IPS DF 4.7 (cell line): ENCODE data around the gene GPC4.
"Not testable (repeated sequence)": the region's sequence is repeated elsewhere in the genome, so short reads cannot be mapped to it uniquely, and the experiment has no call there.

Experiments
- DNase-seq: peaks from one replicate; pipeline ENCODE4 v3.0.0-alpha.2; 2013; ENCODE audit warnings: low spot score; ENCODE audit errors: extremely low read depth

The GPC4 gene

DNA sequence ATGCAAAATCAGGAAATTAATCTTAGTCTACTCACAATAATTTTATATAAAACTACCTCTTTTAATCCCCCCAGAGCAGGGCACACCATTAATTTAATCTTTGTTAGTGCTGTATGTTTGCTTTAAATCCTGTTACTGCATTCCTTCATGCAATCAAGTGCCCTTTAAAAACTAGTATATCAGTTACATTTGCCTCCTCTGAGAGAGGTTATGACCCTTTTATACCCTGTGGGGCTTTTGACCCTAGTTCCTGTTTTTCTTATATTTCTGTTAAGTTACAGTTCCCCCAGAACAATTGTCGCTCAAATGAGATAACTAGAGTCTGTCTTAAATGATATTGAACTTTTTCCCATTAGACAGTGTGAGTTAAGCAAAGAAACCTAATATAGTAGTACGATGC is 46.2 kb downstream of the GPC4 start:
- no peak for DNase-seq

DNA sequence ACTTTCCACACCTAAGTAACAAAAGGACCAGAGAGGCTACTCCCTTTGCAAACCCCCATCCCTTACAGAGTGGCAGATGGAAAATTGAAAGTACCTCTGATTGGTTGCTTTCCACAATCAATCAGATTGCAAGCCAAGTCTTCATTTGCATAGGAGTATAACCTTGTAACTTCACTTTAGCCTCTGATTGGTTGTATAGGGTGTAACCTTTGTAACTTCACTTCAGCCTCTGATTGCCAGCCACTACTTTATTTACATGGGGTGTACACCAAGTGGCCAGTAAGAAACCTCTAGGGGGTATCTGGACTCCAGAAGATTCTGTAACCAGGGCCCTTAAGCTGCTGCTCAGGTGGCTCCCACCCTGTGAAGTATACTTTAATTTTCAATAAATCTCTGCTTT is 48.6 kb downstream of the GPC4 start:
- no peak for DNase-seq

DNA sequence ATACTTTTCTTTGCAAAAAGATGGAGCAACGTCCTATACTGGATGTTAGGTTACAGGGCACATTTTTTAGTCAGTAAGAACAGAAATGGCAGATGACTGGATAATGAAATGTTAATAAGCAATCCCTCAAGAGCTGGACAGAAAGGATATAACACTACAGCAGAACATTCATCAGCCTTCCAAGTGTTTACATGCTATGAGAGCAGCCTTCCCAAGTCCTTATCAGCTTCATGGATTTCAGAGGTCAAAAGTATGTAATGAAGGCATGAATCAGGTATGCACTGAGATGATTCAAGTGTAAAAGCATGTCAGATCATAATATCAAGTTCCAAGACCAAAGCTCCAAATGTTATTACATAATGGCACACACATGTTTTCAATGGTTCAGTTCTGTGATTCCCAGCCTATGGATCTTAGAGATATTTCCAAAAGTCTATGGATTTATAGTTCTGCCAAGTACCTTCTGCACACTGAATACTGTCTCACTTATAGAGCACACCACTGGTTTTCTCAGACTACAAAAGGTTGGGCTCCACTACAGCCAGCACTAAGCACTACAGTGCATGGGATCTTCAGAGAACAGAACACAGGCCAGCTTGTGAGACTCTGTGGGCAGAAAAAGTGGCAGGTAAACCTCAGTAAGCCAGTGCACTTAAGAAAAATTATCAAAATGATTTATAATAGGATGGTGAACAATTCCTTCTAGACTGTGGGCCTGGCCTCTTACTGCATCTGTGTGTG is 49.2 kb downstream of the GPC4 start:
- DNase-seq: no peak

DNA sequence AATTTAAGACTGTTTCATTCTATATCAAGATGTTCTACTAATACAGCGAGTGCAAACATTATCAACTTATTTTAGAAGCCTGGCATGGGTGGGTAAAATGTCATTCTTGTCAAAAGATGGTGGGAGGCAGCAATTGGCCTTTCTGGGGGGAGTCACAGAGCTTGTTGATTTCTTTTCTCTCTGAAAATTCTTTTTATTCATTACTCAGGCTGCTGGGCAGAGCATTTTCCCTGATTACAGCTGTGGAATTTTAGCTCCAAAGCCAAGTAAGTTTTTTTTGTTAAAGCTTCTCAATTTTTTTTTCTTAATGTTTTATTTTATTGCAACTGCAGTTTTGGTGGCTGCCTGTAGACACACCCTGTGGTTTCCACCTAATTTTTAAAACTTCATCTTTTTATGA is 50.4 kb downstream of the GPC4 start:
- DNase-seq: no peak

DNA sequence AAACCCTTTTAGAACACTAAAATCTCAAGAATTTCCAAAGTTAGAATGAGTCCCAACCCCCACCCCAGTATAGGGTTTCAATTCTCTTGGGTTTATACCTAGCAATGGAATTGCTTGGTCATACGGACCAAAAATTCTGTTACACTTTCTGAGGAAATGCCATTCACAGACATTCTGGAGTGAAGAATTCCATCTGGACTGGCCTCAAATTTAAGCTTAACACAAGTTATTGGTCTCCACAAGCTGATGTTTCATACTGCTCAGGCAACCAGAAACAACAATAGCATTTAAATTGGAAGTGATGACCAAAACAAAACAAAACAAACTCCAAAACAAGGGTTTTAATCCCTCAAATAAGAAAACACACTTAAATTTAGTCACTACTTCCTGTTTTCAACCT is 51.1 kb downstream of the GPC4 start:
- DNase-seq: no peak

DNA sequence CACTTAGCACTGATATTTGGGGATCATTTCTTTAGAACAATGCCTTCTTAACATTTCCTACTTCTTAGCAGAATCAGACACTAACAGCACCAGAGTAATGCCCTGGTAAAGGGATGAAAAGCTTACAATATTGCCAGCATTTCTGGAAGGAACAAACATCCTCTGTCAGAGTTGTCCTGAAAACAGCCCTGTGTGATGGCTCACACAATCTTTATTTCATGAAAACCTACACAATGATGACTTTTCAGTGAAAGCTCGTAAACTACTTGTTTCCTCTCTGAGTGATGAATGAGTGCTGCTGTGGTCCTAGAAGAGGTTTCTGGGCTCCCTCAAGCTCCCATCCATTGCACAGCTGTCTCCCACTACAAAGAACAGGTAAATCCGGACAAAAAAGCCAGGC is 52.8 kb downstream of the GPC4 start:
- DNase-seq: no peak

DNA sequence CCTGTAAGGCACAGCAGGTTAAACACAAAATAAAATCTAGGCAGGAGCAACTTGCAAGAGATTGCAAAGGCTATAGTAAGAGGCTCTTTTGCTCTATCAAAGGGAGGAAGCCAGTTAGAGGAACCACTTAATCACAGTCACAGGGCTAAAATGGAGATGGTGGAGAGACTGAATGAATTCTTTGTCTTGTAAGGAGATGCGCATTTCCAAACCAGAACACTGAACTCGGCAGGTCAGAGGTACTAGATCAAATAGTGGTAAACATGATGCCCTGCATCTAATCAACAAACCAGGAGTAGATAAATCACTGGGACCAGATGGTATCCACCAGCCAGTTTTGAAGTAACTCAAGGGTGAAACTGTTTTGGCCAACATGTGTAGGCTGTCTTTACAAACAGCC is 55.8 kb downstream of the GPC4 start:
- DNase-seq: peak; percentile 22

DNA sequence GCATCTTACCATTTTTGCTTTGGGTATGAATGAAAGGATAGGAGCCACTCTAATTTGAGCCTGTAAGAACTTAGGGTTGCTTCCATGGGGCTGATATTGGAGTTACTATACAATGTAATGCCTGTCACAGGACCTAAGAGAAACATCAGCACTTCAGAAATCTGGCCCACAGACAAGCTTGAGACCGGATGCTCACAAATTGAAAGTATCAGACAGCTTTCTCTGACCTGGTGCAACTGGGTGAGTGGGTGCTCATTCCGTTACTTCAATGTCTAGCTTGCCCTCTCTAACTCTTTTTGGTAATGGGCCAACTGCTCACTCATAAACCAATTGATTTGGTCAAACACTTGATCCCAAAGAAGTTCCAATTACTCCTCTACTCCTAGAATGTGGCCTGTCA is 62.1 kb downstream of the GPC4 start:
- no peak for DNase-seq

DNA sequence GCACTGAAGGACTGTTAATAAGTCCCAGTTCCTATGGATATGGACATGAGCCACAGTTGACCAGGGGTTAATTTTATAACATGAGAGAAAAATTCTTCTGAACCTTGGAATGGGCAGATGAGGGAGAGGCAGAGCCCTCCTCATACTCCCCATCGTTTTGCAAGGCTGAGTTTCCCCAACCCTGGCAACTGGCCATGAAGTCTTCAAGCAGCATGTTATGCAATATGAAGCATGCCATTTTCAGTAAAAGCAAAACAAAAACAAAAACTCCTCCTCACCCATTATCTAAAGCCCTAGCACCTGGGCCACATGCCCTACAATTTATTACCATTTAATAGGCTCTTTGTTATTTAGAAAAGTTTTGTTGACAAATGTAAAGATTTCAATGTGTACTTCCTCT is 64.5 kb downstream of the GPC4 start:
- no peak for DNase-seq

DNA sequence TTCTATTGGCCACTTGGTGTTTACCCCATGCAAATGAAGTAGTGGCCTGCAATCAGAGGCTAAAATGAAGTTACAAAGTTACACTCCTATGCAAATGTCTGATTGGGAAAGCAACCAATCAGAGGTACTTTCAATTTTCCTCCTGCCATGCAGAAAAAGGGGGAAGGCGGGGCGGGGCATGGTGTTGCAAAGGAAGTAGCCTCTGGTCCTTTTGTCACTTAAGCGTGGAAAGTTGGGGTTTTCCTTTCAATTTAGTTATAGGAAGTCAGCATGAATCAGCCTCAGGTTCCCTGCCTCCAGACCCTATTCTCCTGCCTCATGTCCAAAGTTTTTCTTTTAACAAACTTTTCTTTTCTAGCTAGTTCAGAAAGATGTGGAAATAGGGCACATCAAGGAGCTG is 69.3 kb downstream of the GPC4 start:
- DNase-seq: no peak

DNA sequence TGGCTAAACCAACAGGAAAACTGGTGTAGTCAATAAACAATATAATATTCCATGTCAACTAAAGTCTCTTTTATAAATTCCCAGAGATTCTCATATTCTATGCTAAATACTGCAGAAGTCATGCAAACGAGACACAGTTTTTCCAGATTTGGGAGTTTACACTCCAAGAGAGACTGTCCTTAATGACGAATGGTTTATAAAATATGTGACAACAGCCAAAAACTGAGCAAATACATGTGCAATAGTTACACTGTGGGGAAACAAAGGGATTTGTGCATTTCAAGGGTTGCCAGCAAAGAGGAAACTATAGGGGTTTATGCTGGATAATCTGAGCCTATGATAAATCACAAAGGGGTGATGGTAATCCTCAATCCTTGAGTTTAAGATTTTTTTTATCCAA is 75.7 kb downstream of the GPC4 start:
- no peak for DNase-seq

DNA sequence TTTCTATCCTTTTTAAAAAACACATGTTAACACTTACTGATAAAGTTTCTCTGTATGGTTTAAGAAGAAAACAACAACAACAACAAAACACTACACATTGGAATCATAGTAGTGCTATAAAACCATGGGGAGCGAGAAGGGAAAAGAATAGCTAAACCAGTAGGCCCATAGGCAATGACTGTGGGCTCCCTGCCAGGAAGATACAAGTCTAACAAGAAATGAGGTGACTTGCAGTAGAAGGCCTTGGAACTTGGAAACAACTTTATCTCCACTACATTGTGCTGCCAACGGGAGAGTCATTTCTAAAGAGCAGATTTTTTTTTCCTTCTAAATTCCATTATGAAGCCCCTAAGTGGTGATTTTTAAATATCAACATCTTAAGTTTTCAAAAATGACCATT is 78.0 kb downstream of the GPC4 start:
- no peak for DNase-seq

DNA sequence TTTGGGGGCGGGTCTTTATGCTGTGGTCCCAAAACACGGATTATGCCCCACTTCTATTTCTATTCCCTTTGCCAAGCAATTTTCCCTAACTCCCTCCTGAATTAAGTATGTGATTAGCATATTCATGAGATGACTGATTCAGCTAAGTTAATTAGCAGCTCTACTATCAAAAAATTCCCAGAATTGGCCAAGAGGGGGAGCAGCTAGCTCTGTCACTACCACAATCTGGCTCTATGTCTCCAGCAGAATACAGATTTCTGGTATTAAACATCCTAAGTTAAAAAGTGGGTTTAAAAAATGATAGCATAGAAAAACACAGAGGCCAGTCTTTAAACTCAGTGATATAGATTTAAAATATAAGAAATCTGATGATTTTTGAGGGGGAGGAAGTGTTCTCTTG is 80.3 kb downstream of the GPC4 start:
- DNase-seq: no peak

DNA sequence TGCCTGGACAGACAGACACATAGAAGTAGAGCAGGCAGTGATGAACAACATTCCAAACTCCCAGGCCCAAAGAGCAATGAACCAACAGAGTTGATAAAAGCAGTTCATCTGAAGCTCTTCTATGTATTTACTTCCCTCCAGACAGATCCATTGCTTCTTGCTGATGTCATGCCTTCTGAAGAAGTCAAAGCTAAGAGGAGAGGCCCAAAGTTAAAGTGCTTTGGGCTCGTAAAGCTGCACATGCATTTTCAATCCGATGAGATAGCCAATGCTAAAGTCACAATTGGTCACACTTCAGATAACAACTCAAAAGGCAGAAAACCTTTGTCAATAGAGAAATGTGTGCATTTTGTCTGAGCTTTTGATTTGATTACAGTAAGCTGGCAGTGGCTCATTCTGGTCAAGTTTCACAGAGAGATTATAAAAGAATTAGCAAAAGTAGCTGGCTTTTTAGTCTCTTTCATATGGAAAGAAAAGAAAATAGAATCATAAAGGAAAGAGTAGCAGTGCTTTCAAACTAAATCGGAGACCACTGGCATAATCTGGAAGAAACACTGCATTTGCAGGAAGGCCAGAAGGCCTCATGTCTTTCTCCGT is 82.0 kb downstream of the GPC4 start:
- DNase-seq: no peak

DNA sequence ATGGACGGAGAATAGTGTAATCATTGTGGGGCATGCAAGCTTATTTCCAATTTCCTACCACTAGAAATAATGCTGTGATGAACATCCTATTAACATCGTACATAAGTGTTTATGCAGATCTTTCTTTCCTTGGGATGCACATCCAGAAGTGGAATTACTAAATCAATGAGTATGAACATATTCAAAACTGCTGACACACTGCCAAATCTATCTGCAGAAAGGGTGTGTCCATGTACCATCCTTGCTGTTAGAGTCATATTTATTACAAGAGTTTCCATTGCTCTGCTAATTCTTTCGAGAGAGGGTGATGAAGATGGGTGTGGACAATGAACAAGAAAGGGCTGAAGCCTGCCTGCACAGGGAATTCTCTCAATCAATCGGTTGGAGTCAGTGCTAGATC is 82.6 kb downstream of the GPC4 start:
- DNase-seq: no peak

DNA sequence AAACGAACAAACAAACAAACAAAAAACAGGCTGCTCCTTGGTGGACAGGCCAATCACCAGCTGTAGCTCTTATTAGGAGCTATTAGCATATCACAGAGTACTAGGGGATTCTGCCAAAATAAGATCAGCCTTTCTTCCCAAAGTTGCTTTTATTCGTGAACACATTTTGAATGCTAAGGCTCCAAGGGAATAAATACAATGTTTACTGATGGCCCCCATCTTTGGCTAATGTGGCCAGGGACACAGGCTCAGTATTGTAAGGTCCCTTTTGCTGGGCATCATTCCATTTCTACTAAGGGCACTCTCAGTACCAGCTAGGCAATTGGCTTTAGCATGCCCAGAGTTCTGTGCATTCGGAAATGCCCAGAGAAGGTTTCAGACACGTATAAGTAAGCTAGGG is 84.3 kb downstream of the GPC4 start:
- no peak for DNase-seq

DNA sequence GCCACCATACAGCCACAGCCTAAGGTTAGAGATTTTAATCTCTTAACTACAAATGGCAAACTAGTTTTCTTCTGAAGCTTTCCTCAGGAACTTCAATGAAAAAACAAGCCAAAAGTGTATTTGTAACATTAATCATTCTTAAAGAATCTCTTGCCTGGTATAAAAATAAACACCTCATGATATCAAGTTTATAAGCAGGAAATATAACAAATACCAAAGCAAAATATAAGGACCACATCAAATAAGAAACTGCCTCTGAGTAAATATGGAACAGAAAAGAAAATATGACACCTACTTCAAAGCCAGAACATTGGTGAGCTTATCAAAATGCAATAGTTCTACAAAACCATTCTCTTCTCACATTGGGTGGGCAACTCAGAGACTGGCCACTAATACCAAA is 89.9 kb downstream of the GPC4 start:
- no peak for DNase-seq

DNA sequence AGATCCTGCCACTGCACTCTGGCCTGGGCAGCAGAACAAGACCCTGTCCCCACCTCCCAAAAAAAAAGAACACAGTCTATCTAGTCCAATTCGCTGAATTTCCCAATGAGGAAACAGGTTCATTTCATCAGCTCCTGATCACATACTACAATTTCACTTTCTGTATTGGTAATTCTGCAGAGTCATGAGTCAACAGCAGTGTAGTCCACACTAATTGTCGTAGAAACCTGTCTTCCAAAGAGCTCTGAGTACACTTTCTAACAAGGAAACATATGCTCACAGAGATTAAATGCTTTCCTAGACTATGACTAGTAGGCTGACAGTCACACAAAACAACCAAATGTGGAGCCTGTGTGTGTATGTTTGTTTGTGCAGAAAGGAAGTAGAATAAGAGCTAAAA is 91.9 kb downstream of the GPC4 start:
- no peak for DNase-seq

DNA sequence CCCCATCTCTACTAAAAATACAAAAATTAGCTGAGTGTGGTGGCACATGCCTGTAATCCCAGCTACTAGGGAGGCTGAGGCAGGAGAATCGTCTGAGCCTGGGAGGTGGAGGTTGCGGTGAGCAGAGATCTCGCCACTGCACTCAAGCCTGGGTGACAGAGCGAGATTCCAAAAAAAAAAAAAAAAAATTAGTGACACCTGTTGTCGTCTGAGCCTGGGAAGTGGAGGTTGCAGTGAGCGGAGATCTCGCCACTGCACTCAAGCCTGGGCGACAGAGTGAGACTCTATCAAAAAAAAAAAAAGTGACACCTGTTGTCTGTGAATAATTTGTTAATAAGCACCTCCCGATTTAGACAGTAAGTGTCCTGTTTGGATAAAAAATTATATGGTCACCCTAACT is 93.0 kb downstream of the GPC4 start:
- not testable (repeated sequence) for DNase-seq

DNA sequence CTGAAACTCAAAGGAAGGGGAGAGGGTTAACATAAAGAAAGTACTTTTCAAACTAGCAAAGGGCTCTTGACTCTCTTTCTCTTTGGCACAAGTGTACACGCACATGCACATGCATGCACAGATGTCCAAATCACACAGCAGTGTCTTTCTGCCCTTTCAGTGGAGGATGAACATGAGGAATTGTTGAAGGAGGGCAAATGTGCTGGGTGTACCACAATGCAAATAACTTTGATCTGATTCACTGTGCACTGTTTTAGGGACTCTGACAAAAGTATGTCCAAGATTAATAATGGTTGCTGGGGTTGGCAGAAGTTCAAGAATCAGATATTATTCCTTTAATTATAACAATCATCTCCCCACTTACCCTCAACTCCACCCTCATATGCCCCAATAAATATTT is 93.8 kb downstream of the GPC4 start:
- no peak for DNase-seq

DNA sequence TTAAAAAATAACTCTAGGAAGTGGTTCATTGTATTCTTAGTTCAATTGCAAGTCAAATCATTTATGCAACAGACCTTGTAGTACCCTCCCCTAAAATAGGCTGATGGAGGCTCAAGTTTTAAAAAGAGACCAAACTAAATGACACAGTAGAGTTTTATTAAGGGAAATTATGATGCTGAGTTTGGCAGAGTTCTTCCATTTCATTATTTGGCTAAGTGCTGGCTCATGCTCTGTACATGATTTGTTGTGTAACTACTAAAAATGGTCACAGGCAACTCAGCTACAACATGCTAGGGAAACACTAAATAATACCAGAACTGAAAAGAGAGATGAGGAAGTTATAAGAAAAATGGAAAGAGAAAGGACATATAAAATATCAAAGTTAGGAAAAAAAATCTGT is 101.0 kb downstream of the GPC4 start:
- DNase-seq: no peak

DNA sequence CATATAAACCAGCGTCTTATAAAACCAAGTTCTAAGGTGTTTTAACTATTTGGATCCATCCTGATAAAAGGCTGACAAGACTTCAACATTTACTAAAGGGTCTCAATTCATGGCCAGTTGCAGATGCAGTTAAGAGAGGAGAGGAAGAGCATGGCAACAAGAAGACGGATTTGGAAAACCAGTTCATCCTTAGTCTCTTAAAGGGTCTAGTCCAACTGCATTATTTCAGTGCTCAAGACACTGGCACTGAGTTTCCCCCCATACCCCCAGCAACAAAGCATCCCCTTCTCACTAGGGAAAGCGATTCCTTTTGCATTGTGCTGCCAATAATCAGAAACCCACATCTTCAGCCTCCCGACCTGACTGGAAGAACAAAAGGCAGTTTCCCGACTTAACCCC is 106.8 kb downstream of the GPC4 start:
- DNase-seq: no peak

DNA sequence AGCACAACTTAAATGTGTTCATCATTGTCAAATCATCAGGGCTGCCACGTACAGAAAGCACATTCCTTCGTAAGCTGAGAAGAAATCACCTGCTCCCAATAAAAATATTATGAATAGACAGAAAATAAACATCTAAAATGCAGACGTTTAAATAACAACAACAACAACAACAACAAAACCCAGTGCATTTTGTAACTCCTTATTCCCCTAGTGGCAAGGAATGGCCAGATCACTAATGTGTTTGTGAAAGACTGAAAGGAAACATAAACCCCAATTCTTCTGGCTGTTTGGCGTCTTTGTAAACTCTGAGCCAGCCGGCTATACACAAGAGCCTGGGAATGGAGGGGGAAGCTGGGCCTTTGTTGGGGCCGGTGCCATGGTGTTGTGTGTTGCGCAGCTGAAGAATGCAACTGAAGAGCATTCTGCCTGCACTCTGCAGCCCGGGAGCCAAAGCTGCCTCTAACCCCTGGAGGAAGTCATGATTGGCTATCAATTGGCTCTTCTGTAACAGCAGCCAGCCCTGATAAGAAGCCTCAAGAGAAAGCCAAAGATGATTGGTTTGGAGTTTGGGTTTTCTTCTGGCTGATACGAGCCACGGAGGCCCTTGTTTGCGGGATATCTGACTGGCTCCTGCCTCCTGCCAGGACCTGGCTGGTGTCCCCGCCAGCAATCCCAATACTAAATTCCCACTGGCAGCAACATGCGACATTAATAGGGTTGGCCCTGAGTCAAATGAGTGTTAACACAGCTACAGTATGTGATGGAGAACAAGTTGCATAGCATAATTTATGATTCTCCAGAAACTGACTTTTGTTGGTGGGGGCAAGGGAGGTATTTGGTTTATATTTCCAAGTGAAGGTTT is 107.4 kb downstream of the GPC4 start:
- peak; percentile 5 for DNase-seq
